Measurements from ENCODE around the gene CCIN. TPM values are rescaled to one million over a fixed set of nuclear protein-coding genes. Genes with fewer than 3 reads are reported as not detected.
A peak's percentile ranks its signal among the peaks of the same experiment; 100 is the strongest.

CCIN gene
- total RNA-seq, 1 donor from 2014 or later = 0.18 TPM

GRCh38 chr9:36141761-36142160, 27.4 kb upstream of the CCIN start:
- Histone ChIP-seq H3K27ac (peak overlapping the region; percentile 89), H3K36me3 (no peaks in the 10 kb centered on the region), H3K27me3 (ENCODE audit: low read depth) (no peaks in the 10 kb centered on the region), H3K4me3 (no peak overlapping the region), H3K4me1 (peaks cover 84% of the 10 kb centered on the region), H3K9me3 (no peaks in the 10 kb centered on the region)
- ATAC-seq = no peak
- intact Hi-C loops (cut with DNase I) = no loop called here
- no peak for DNase-seq
- TF ChIP-seq CTCF (IDR thresholded peaks at IDR 0.05) = no peak

- Histone ChIP-seq H3K9me3 (no peaks in the 10 kb centered on the region), H3K4me3 (peak overlapping the region; percentile 44), H3K4me1 (peaks cover 82% of the 10 kb centered on the region), H3K27me3 (ENCODE audit: low read depth) (no peaks in the 10 kb centered on the region), H3K36me3 (no peaks in the 10 kb centered on the region), H3K27ac (peak overlapping the region; percentile 89)
- intact Hi-C loops (cut with DNase I) = no loop called here
- ATAC-seq = peak; percentile 57 to 67
- no peak for TF ChIP-seq CTCF (IDR thresholded peaks at IDR 0.05)
- DNase-seq = no peak
These were observed 26.5 kb upstream of the CCIN start for GRCh38 chr9:36142510-36143244.

- ATAC-seq = no peak
- H3K27ac ChIP-seq = peak overlapping the region; percentile 89
- H3K4me1 ChIP-seq = peaks cover 82% of the 10 kb centered on the region
These were observed 25.9 kb upstream of the CCIN start for GRCh38 chr9:36143245-36143641.

GRCh38 chr9:36144309-36145232, 24.6 kb upstream of the CCIN start:
- intact Hi-C loops (cut with DNase I) = no loop called here
- no peak for DNase-seq
- TF ChIP-seq CTCF (IDR thresholded peaks at IDR 0.05) = no peak
- Histone ChIP-seq H3K27ac (peak overlapping the region; percentile 60), H3K4me3 (peak overlapping the region; percentile 14), H3K27me3 (ENCODE audit: low read depth) (no peaks in the 10 kb centered on the region), H3K4me1 (peaks cover 85% of the 10 kb centered on the region), H3K36me3 (peaks cover 9% of the 10 kb centered on the region), H3K9me3 (no peaks in the 10 kb centered on the region)
- no peak for ATAC-seq

More at GRCh38 chr9:36143245-36143641, 25.9 kb upstream of the CCIN start:
- no peak for DNase-seq
- no peak for TF ChIP-seq CTCF (IDR thresholded peaks at IDR 0.05)
- H3K4me3 ChIP-seq = peak overlapping the region; percentile 44
- no peaks in the 10 kb centered on the region for H3K36me3 ChIP-seq
- H3K27me3 ChIP-seq (ENCODE audit: low read depth) = no peaks in the 10 kb centered on the region
- intact Hi-C loops (cut with DNase I) = no loop called here
- H3K9me3 ChIP-seq = no peaks in the 10 kb centered on the region

- TF ChIP-seq CTCF (IDR thresholded peaks at IDR 0.05) = no peak
- DNase-seq = no peak
- Histone ChIP-seq H3K36me3 (peaks cover 21% of the 10 kb centered on the region), H3K4me3 (no peak overlapping the region), H3K9me3 (no peaks in the 10 kb centered on the region), H3K27me3 (ENCODE audit: low read depth) (no peaks in the 10 kb centered on the region), H3K27ac (no peak overlapping the region), H3K4me1 (peaks cover 85% of the 10 kb centered on the region)
- no peak for ATAC-seq
- intact Hi-C loops (cut with DNase I) = no loop called here
These were observed 23.2 kb upstream of the CCIN start for GRCh38 chr9:36145970-36146369.
